ENCODE results near the gene TIE1.

GRCh38 chr1:43305926-43306687 is 5.3 kb downstream of the TIE1 start:
- TF ChIP-seq CTCF (IDR thresholded peaks at IDR 0.05) (no peak), POLR2A (IDR thresholded peaks at IDR 0.05) (no peak)
